ENCODE measurements around the gene SLC5A1.

SLC5A1 gene

DNA sequence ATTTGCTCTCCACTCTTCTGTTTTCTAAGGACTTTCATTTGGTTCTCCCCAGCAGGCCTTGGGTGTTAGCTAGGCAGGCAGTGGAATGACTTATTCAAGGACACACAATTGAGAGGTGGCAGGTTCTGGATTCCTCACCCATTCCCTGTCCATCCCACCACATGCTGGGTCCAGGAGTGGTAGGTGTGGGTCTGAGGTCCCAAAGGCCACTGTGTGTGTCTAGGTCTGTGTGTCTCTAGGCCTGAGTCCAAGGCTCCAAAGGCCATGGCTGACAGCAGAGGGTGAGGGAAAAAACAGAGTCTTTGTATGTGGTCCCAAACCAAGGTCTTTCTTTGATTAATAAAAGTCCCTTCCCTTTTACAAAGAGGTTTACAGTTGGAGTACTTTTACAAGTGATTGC lies 40.8 kb downstream of the SLC5A1 start:
- H3K27me3 Mint-ChIP-seq, result peaks cover 15% of the 10 kb centered on the region
- H3K27ac Mint-ChIP-seq, result no peak overlapping the region
- intact Hi-C loops (cut with micrococcal nuclease), result no loop called here
- no peak overlapping the region for H3K4me3 Mint-ChIP-seq
- no peaks in the 10 kb centered on the region for H3K36me3 Mint-ChIP-seq (ENCODE audit: low read depth)
- peaks cover 5% of the 10 kb centered on the region for H3K4me1 Mint-ChIP-seq (ENCODE audit: low read depth)
- H3K9me3 Mint-ChIP-seq, result no peaks in the 10 kb centered on the region

DNA sequence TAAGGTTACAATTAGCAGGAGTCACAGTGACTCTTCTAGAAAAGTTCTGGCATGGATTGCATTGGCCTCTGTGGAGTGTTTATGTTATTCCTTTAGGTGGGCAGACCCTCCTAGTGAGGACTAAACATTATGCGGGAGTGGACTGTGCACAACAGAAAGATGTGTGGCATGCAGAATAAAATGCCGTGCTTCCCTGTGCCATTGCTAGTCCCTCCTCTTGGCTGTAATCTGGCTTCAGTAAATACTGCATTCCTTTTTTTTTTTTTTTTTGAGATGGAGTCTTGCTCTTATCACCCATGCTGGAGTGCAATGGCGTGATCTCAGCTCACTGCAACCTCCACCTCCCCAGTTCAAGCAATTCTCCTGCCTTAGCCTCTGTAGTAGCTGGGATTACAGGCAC lies 45.0 kb downstream of the SLC5A1 start:
- Mint-ChIP-seq H3K27ac (no peak overlapping the region), H3K4me1 (ENCODE audit: low read depth) (peaks cover 5% of the 10 kb centered on the region), H3K36me3 (ENCODE audit: low read depth) (no peaks in the 10 kb centered on the region), H3K4me3 (no peak overlapping the region), H3K9me3 (no peaks in the 10 kb centered on the region), H3K27me3 (peaks cover 20% of the 10 kb centered on the region)
- intact Hi-C loops (cut with micrococcal nuclease), result no loop called here

DNA sequence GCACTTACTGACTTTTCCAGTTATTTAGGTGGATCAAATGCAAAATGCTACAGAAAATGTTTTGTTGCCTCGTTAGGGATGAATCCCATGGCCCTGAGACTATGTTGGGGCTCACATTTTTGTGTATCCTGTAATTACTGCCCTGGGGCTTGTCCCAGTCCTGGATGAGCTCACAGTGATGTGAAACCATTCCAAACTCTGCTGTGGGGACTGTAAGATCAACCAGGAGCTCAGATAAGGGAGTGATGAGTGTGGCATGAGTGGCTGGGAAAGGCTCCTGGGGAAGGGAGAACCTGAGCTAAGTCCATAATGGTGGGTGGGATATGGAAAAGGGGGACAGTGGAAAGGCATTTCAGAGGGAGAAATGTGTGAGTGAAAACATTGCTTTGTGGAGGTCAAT lies 54.0 kb downstream of the SLC5A1 start:
- peaks cover 6% of the 10 kb centered on the region for H3K4me1 Mint-ChIP-seq (ENCODE audit: low read depth)
- no peak overlapping the region for H3K27ac Mint-ChIP-seq
- no peaks in the 10 kb centered on the region for H3K36me3 Mint-ChIP-seq (ENCODE audit: low read depth)
- no peak overlapping the region for H3K4me3 Mint-ChIP-seq
- no peaks in the 10 kb centered on the region for H3K9me3 Mint-ChIP-seq
- peaks cover 22% of the 10 kb centered on the region for H3K27me3 Mint-ChIP-seq
- intact Hi-C loops (cut with micrococcal nuclease), result no loop called here

DNA sequence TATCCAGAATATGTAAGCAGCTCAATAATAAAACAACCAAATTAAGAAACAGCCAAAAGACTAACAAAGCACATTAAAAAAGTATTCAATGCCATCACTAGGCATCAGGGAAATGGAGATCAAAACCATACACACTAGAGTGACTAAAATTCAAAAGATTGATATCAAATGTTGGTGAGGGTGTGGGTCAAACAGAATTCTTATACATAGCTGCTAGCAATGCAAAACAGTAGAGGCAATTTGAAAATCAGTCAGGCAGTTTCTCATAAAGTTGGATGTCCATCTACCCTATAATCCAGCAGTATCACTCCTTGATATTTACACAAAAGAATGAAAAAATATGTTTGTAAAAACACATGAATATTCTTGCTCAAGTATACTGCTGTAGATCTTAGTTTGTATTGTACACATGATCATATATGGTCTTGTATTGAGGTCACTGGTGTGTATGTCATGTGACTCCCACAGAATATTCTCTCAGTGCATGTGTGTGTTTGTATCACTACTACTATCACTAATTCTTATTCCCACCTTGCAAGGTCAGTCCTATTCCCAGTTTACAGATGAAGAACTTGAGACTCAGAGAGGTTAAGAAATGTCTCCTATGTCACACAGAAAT lies 54.9 kb downstream of the SLC5A1 start:
- Mint-ChIP-seq H3K4me1 (ENCODE audit: low read depth) (peaks cover 6% of the 10 kb centered on the region), H3K36me3 (ENCODE audit: low read depth) (no peaks in the 10 kb centered on the region), H3K27ac (no peak overlapping the region), H3K9me3 (no peaks in the 10 kb centered on the region), H3K27me3 (peaks cover 20% of the 10 kb centered on the region), H3K4me3 (no peak overlapping the region)
- intact Hi-C loops (cut with micrococcal nuclease), result no loop called here

DNA sequence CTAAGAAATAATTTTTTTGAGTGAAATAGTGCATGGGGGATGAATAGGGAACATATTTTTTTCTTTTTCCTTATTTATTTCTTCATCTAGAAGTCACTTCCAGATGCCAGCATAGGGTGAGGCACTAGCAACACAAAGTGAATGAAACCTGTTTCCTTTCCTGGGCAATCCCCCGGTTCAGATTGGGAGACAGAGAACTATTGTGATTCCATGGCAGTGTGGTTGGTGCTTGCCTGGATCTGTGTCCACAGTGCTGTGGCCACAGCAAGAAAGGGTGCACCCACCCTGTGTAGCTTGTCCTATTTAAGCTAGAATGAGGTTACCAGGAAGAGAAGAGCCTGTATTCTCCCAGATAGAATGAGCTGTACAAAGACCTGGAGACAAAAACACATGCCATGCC lies 57.6 kb downstream of the SLC5A1 start:
- intact Hi-C loops (cut with micrococcal nuclease), result loop anchor here (5.0 kb wide), 1 partner anchor 372 kb away; the partner anchor contains the start of gene FBXO7
- Mint-ChIP-seq H3K4me1 (ENCODE audit: low read depth) (no peaks in the 10 kb centered on the region), H3K36me3 (ENCODE audit: low read depth) (no peaks in the 10 kb centered on the region), H3K27ac (no peak overlapping the region), H3K27me3 (peaks cover 19% of the 10 kb centered on the region), H3K4me3 (no peak overlapping the region), H3K9me3 (no peaks in the 10 kb centered on the region)

DNA sequence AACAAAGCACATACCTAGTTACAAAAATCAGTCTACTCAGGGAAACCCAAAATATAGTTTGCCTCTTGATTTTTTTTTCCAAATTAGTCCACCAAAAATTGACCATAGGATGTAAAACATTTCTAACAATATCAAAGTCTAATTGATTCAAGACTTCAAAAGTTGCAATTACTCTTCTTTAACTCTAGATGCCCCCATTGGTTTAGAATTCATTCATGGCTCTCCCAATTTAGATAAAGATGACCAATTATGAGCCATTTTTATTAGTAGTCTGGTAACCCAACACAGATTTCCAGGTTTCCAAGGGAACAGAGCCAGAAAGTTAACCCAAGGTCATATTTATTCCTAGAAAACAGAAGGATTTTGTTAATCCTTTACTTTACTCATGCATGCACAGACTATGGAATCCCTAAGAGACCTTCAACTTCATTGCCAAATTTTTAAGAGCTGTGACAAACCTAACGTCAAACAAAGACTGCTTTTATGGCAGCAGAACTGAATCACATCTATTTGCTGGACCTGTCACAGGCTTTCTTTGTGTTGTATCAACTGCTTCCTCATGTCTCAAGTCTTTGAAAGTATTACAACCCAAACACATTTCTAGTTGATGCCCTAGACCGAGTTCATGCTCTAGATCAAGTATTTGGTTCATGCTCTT lies 60.7 kb downstream of the SLC5A1 start:
- Mint-ChIP-seq H3K36me3 (ENCODE audit: low read depth) (no peaks in the 10 kb centered on the region), H3K4me3 (no peak overlapping the region), H3K27me3 (peaks cover 12% of the 10 kb centered on the region), H3K27ac (no peak overlapping the region), H3K9me3 (no peaks in the 10 kb centered on the region), H3K4me1 (ENCODE audit: low read depth) (no peaks in the 10 kb centered on the region)
- intact Hi-C loops (cut with micrococcal nuclease), result loop anchor here (1.0 to 5.0 kb wide), 2 partner anchors 163 to 369 kb away; partner anchors contain the start of gene FBXO7

DNA sequence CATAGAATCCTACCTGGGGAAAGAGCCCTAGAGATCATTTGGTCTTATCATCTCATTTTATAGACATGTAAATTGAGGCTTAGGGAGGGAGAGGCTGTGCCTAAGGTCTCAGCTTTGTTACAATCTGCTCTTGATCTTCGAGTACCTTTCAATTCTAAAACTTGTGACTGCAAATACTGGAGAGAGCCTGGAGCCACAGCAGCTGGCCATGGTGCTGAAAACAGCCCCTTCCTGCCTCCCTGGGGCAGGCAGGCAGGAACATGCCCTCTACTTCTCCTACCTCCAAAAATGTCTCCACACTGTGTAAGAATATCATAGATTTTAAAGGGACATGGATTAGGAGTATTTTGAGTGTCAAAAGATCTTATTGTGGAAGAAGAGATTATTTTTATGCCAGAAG lies 63.9 kb downstream of the SLC5A1 start:
- H3K27me3 Mint-ChIP-seq, result peaks cover 16% of the 10 kb centered on the region
- H3K4me3 Mint-ChIP-seq, result no peak overlapping the region
- intact Hi-C loops (cut with micrococcal nuclease), result no loop called here
- H3K9me3 Mint-ChIP-seq, result no peaks in the 10 kb centered on the region
- no peaks in the 10 kb centered on the region for H3K4me1 Mint-ChIP-seq (ENCODE audit: low read depth)
- no peaks in the 10 kb centered on the region for H3K36me3 Mint-ChIP-seq (ENCODE audit: low read depth)
- no peak overlapping the region for H3K27ac Mint-ChIP-seq

DNA sequence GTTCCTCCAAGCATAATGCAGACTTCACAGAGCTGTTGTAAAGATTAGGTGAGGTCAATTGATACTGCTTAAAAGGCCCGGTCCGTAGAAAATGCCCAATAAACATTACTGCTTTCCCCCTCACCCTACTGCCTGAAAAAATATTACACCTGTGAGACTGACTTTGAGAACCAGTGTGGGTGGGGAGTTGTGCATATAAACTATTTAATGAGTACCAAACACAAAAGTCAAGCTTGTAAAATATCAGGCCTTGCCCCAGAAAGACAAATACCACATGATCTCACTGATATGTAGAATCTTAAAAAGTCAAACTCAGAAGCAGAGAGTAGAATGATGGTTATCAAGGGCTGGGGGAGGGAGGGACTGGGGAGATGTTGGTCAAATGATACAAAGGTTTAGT lies 69.3 kb downstream of the SLC5A1 start:
- intact Hi-C loops (cut with micrococcal nuclease), result no loop called here
- no peaks in the 10 kb centered on the region for H3K4me1 Mint-ChIP-seq (ENCODE audit: low read depth)
- peaks cover 16% of the 10 kb centered on the region for H3K27me3 Mint-ChIP-seq
- no peaks in the 10 kb centered on the region for H3K36me3 Mint-ChIP-seq (ENCODE audit: low read depth)
- H3K4me3 Mint-ChIP-seq, result no peak overlapping the region
- no peak overlapping the region for H3K27ac Mint-ChIP-seq
- no peaks in the 10 kb centered on the region for H3K9me3 Mint-ChIP-seq

DNA sequence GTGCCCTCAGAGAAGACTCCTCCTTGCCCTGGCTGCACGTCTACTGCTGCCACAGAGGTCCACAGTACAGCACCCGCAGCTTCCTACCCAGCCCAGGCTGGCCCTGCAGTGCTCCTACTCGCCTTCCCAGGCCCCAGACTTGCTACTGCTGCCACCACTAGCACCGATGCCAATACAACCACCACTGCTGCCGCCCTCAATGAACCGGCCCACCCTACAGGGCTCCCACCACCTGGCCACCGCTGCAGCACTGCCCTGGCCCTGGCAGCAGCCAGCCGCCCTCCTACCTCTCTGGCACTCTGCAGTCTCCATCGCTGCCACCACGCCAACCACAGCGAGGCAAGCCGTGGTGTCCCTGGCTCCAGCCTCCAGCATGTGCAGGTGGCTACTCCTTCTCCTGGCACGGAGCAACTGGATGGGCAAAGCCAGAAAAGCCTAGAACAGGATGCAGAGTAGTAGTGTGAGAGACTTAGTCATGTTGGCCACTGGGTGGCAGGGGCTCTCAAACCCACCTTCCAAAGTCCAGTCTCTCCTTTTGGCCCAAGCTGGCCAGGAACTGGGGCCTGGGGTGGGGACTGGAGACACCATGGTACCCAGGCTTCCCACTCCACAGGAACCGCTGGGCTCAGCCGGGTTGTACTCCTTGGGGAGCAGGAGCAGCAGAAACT lies 76.6 kb downstream of the SLC5A1 start:
- Mint-ChIP-seq H3K27ac (no peak overlapping the region), H3K36me3 (ENCODE audit: low read depth) (no peaks in the 10 kb centered on the region), H3K4me1 (ENCODE audit: low read depth) (no peaks in the 10 kb centered on the region), H3K4me3 (no peak overlapping the region), H3K9me3 (no peaks in the 10 kb centered on the region), H3K27me3 (peaks cover 8% of the 10 kb centered on the region)
- intact Hi-C loops (cut with micrococcal nuclease), result no loop called here

DNA sequence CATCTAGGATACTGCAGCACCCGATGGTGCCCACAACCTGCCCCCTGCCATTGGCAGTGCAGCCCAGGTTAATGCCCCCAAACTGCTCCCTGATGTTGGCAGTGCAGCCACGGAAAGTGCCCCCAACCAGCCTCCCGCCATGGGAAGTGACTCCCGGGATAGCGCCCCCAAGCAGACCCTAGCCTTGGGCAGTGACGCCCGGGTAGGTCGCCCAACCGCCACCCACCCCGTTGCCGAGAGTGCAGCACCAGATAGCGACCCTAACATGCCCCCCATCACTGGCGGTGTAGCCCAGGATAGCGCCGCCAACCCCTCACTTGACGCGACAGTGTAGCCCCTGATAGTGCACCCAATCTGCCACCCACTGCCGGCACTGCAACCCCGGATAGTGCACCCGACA lies 77.5 kb downstream of the SLC5A1 start:
- Mint-ChIP-seq H3K4me1 (ENCODE audit: low read depth) (no peaks in the 10 kb centered on the region), H3K36me3 (ENCODE audit: low read depth) (no peaks in the 10 kb centered on the region), H3K4me3 (no peak overlapping the region), H3K27ac (no peak overlapping the region), H3K9me3 (no peaks in the 10 kb centered on the region), H3K27me3 (peaks cover 8% of the 10 kb centered on the region)
- intact Hi-C loops (cut with micrococcal nuclease), result no loop called here

DNA sequence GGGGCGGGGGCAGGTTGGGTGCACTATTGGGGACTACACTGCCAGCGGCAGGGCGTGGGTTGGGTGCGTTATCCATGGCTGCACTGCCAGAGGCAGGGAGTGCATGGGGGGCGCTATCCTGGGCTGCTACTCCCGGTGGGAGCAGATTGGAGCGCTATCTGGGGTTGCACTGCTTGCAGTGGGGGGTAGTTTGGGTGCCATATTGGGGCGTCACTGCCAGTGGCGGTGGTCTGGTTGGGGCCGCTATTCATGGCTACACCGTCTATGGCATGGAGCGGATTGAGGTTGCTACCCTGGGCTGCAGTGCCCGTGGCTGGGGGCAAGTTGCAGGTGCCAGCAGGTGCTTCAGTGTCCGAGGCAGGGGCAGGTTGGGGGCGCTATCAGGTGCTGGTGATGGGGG lies 79.8 kb downstream of the SLC5A1 start:
- Mint-ChIP-seq H3K9me3 (no peaks in the 10 kb centered on the region), H3K27me3 (peaks cover 2% of the 10 kb centered on the region), H3K4me3 (no peak overlapping the region), H3K27ac (no peak overlapping the region), H3K36me3 (ENCODE audit: low read depth) (no peaks in the 10 kb centered on the region), H3K4me1 (ENCODE audit: low read depth) (peaks cover 6% of the 10 kb centered on the region)
- intact Hi-C loops (cut with micrococcal nuclease), result no loop called here

DNA sequence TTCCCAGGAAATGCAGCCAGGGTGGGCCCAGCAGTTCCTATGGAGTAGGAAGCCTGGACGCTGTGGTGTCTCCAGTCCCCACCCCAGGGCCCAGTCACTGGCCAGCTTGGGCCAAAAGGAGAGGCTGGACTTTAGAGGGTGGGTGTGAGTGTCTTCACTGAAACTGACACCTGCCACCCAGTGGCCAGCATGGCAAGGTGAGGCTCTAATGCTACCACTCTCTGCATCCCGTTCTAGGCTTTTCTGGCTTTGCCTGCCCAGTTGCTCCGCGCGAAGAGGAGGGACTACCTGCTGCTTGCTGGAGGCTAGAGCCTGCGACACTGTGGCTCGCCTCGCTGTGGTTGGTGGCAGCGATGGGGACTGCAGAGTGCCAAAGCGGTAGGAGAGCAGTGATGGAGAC lies 80.6 kb downstream of the SLC5A1 start:
- intact Hi-C loops (cut with micrococcal nuclease), result no loop called here
- H3K9me3 Mint-ChIP-seq, result no peaks in the 10 kb centered on the region
- H3K4me3 Mint-ChIP-seq, result no peak overlapping the region
- H3K27ac Mint-ChIP-seq, result no peak overlapping the region
- peaks cover 6% of the 10 kb centered on the region for H3K4me1 Mint-ChIP-seq (ENCODE audit: low read depth)
- peaks cover 2% of the 10 kb centered on the region for H3K27me3 Mint-ChIP-seq
- H3K36me3 Mint-ChIP-seq (ENCODE audit: low read depth), result no peaks in the 10 kb centered on the region

DNA sequence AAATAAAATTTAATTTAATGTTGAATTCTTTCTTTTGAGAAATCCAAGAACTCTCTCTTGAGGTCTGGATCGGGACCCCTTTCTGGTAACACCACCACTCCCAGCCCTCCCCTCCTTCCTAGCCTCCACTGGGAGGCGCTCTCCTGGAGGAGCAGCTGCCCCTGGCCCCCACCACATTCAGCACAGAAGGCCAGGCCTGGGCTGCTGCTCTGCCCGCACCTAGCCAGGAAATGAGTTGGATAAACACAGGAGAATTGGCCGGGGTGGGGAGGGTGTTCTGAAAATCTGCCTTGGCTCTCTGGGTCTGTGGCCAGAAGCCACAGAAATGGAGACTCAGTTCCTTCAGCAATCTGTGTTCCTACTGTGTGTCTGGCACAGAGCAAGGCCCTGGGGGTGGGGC lies 84.8 kb downstream of the SLC5A1 start:
- H3K9me3 Mint-ChIP-seq, result no peaks in the 10 kb centered on the region
- H3K27me3 Mint-ChIP-seq, result peaks cover 2% of the 10 kb centered on the region
- no peaks in the 10 kb centered on the region for H3K36me3 Mint-ChIP-seq (ENCODE audit: low read depth)
- H3K4me1 Mint-ChIP-seq (ENCODE audit: low read depth), result peaks cover 6% of the 10 kb centered on the region
- intact Hi-C loops (cut with micrococcal nuclease), result no loop called here
- no peak overlapping the region for H3K4me3 Mint-ChIP-seq
- no peak overlapping the region for H3K27ac Mint-ChIP-seq

DNA sequence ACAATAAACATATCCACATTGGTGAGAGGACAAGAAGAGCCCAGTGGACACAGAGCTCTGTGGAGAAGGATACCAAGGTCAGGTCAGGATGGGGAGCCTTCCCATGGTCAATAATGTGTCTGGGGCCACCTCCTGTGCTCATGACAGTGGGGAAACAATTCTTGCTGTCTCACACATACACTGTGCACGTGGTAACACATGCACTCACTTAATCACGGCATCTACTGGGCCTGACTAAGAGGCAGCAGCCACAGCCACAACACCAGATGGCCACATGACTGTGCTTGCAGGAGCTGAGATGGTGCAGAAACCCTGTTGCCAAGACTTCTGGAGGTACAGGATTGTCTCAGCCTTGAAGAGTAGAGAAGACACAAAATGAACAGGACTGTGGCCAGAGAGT lies 87.4 kb downstream of the SLC5A1 start:
- no peak overlapping the region for H3K27ac Mint-ChIP-seq
- H3K36me3 Mint-ChIP-seq (ENCODE audit: low read depth), result no peaks in the 10 kb centered on the region
- H3K4me3 Mint-ChIP-seq, result no peak overlapping the region
- no peaks in the 10 kb centered on the region for H3K9me3 Mint-ChIP-seq
- H3K4me1 Mint-ChIP-seq (ENCODE audit: low read depth), result peaks cover 6% of the 10 kb centered on the region
- H3K27me3 Mint-ChIP-seq, result peaks cover 2% of the 10 kb centered on the region
- intact Hi-C loops (cut with micrococcal nuclease), result no loop called here
